ENCODE data around the gene C4orf54. TPM values are rescaled to one million over a fixed set of nuclear protein-coding genes. Genes with fewer than 3 reads are reported as not detected.

Gene C4orf54
- total RNA-seq (under 1 TPM in 8 of 9 donors, not detected in 1; under 0.01 to 0.37 (median 0.12) TPM), polyA plus RNA-seq (under 1 TPM; 0.03 to 0.09 (median 0.08) TPM)
- long read RNA-seq, donor 1 = 0 reads
- long read RNA-seq, donor 2 = 0 reads
- long read RNA-seq, donor 3 = 0 reads
- long read RNA-seq, donor 4 = 0 reads
- long read RNA-seq, donor 5 = 0 reads
- long read RNA-seq, donor 6 = 0 reads
- long read RNA-seq, donor 7, full-length matches to known transcripts = 1 of 1 reads
- long read RNA-seq, donor 7, partial matches to known transcripts = 0 of 1 reads
- long read RNA-seq, donor 7, other reads (novel, unspliced or antisense) = 0 of 1 reads
- long read RNA-seq, donor 8 = 0 reads
- long read RNA-seq, donor 9 = 0 reads
- long read RNA-seq, donor 10 = 0 reads

GRCh38 chr4:99657798-99658197 is at the start of gene C4orf54:
C4orf54 (minus strand) TSS chr4:99657828; CDS start chr4:99654648, 3,180 bp downstream.
- Histone ChIP-seq H3K4me1 (replicated peaks in 1 of 2) (peaks cover 4 to 26% of the 10 kb centered on the region in 2 donors), H3K36me3 (replicated peaks in 1 of 2) (no peaks in the 10 kb centered on the region), H3K27ac (peak within 1 kb of the TSS in 3 of 5 donors; percentile 2 to 48 (median 45)), H3K4me3 (no peak within 1 kb of the TSS), H3K27me3 (no peaks in the 10 kb centered on the region), H3K9me3 (replicated peaks in 1 of 3) (no peaks in the 10 kb centered on the region)
- no peak for DNase-seq
- intact Hi-C loops (cut with DNase I) = no loop called here
- no peak for TF ChIP-seq POLR2A (IDR thresholded peaks at IDR 0.05)
- no peak for TF ChIP-seq CTCF (IDR thresholded peaks at IDR 0.05)
- WGBS, 4 donors = 42 to 58% (median 49%) methylated on average over 1 of the region's 1 CpG

- Histone ChIP-seq H3K27ac (no peak overlapping the region), H3K36me3 (replicated peaks in 1 of 2) (no peaks in the 10 kb centered on the region), H3K4me3 (no peak overlapping the region), H3K9me3 (replicated peaks in 1 of 3) (no peaks in the 10 kb centered on the region), H3K27me3 (no peaks in the 10 kb centered on the region), H3K4me1 (replicated peaks in 1 of 2) (no peaks in the 10 kb centered on the region)
- DNase-seq = no peak
- TF ChIP-seq POLR2A (IDR thresholded peaks at IDR 0.05) = no peak
- intact Hi-C loops (cut with DNase I) = no loop called here
- WGBS, 4 donors = 86 to 97% (median 95%) methylated on average over 2 of the region's 2 CpGs
These were observed 48.3 kb upstream of the C4orf54 start for GRCh38 chr4:99705891-99706290.

- intact Hi-C loops (cut with DNase I) = no loop called here
- 88 to 92% (median 91%) methylated on average over 3 of the region's 3 CpGs for WGBS, 4 donors
These were observed 39.2 kb upstream of the C4orf54 start for GRCh38 chr4:99696801-99697200.

GRCh38 chr4:99693140-99693539 is 35.5 kb upstream of the C4orf54 start:
- H3K36me3 ChIP-seq (replicated peaks in 1 of 2) = no peaks in the 10 kb centered on the region
- 67 to 81% (median 77%) methylated on average over 1 of the region's 1 CpG for WGBS, 4 donors
- DNase-seq = no peak
- H3K4me1 ChIP-seq (replicated peaks in 1 of 2) = no peaks in the 10 kb centered on the region
- TF ChIP-seq POLR2A (IDR thresholded peaks at IDR 0.05) = no peak
- no peak for TF ChIP-seq CTCF (IDR thresholded peaks at IDR 0.05)
- no peak overlapping the region for H3K27ac ChIP-seq
- peaks cover 0 to 7% (median 0%) of the 10 kb centered on the region in 3 donors for H3K9me3 ChIP-seq (replicated peaks in 1 of 3)
- intact Hi-C loops (cut with DNase I) = no loop called here
- no peaks in the 10 kb centered on the region for H3K27me3 ChIP-seq
- no peak overlapping the region for H3K4me3 ChIP-seq

More at GRCh38 chr4:99696801-99697200, 39.2 kb upstream of the C4orf54 start:
- TF ChIP-seq POLR2A (IDR thresholded peaks at IDR 0.05) = no peak
- TF ChIP-seq CTCF (IDR thresholded peaks at IDR 0.05) = no peak
- H3K27me3 ChIP-seq = no peaks in the 10 kb centered on the region
- no peaks in the 10 kb centered on the region for H3K36me3 ChIP-seq (replicated peaks in 1 of 2)
- DNase-seq = no peak
- H3K9me3 ChIP-seq (replicated peaks in 1 of 3) = no peaks in the 10 kb centered on the region
- no peak overlapping the region for H3K4me3 ChIP-seq
- H3K27ac ChIP-seq = no peak overlapping the region
- H3K4me1 ChIP-seq (replicated peaks in 1 of 2) = no peaks in the 10 kb centered on the region

GRCh38 chr4:99690990-99691389 is 33.4 kb upstream of the C4orf54 start:
- intact Hi-C loops (cut with DNase I) = no loop called here
- Histone ChIP-seq H3K27ac (no peak overlapping the region), H3K9me3 (replicated peaks in 1 of 3) (peaks cover 0 to 7% (median 0%) of the 10 kb centered on the region in 3 donors), H3K4me1 (replicated peaks in 1 of 2) (no peaks in the 10 kb centered on the region), H3K36me3 (replicated peaks in 1 of 2) (no peaks in the 10 kb centered on the region), H3K4me3 (no peak overlapping the region), H3K27me3 (no peaks in the 10 kb centered on the region)
- no peak for DNase-seq
- no peak for TF ChIP-seq POLR2A (IDR thresholded peaks at IDR 0.05)
- TF ChIP-seq CTCF (IDR thresholded peaks at IDR 0.05) = no peak
